Fibroblast of the conjunctiva (primary cell): Measurements from ENCODE around the gene SNX25.

Experiments
- DNase-seq: peaks from one replicate; pipeline ENCODE4 v3.0.0-alpha.2; 2010; ENCODE audit warnings: low read depth

SNX25 gene

GRCh38 chr4:185380320-185380719 lies 170.9 kb downstream of the SNX25 start:
- DNase-seq, result no peak

GRCh38 chr4:185381288-185382196 lies 172.1 kb downstream of the SNX25 start:
- no peak for DNase-seq

DNA sequence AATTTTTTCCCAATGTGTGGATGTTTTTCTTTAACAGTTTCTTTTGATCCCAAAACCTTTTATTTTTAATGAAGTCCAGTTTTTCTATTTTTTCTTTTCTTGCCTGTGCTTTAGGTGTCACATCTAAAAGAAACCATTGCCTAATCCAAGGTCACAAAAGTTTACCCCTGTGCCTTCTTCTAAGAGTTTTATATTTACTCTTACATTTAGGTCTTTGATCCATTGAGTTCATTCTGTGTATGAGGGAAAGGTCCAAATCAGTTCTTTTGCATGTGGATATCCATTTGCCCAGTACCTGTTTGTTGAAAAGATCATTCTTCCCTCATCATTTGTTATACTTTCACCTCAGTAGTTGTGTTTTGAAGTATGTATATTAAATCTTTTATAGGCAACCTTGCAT lies 173.4 kb downstream of the SNX25 start:
- DNase-seq, result no peak

DNA sequence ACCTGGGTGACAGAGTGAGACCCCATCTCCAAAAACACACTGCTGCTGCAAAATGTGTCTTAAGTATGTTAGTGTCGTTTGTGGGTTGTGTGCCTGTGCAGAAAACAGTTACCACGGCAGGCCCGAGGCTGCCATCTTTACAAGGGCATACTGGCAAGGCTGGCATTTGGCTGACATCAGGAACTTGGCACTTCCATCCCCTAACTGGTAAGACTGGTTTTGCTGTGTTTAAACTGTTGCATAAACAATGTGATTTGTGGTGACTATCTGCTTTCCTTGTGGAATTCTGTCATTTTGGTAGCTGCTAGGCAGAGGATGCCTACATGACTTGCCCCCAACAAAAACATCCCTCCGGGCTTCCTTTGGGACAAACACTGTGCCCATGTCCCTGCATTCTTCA lies 174.1 kb downstream of the SNX25 start:
- no peak for DNase-seq

- no peak for DNase-seq
These were observed 174.7 kb downstream of the SNX25 start for GRCh38 chr4:185384061-185384460.

DNA sequence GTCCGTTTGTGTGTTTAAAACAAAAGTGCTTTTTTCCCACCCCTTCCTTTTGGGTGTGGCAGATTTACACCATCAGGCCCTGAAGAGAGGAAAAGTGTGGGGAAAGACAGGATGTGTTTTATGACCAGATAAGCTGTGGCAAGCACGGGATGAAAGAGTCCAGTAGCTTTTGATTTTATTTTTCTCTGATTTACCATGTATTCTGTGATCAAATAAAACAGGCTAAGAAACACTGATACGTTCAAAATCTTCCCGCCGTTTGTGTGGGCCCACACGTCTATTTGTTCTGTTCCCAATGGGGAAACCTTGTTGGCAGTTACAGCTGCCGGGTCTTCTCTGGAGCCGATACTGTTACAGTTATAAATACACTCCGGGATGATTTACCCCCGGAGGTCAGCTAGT lies 175.5 kb downstream of the SNX25 start:
- no peak for DNase-seq

DNA sequence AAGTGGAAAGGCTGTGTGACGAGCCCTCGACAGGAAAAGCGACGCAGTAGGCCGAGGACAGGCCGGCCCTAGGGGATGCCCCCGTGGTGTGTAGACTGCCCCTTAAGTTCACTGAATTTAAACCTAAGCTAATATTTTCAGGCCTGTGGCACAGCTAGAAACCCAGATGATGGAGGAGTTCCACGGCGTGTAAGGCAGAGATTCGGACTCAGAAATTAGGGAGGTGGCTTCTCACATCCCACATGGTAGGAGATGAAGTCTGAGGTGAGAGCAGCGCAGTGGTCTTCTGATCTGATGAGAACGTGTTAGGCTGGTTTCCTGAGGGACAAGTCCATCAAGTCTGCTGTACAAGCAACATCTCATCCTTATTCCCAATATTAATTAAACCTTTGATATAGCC lies 178.6 kb downstream of the SNX25 start:
- no peak for DNase-seq

DNA sequence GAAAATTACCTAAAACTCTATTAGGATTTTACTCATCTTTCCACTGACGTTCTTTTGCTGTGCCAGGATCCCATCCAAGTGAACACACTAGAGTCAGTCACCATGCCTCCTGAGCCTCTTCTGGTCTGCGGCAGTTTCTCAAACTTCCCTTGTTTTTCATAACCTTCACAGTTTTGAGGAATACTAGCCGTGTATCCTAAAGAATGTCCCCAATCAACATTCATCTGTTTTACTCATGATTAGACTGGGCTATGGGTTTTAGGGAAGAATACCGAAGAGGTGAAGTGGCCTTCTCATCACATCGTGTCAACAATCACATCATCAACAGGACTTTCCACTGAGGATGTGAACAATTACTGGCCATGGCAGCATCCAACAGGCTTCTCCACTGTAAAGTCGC lies 181.5 kb downstream of the SNX25 start:
- DNase-seq, result no peak

DNA sequence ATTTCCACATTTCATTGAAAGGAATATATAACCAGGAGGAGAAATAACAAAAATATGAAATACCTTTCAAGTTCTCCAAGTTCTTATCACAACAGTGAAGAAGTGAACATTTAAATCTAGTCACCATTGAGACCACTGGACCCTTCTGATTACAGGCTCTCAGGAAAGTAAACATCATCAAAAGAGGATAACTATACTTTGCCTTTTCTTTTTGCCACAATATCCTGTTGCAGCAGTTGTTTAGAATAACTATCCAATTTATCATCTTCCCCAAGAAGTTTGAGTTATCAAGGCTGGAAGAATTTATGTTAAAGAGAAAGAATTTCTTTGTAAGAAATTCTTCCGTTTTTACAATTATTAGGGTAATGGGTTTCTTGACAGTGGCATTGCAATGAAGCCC lies 182.8 kb downstream of the SNX25 start:
- DNase-seq, result no peak

GRCh38 chr4:185394568-185395237 lies 185.3 kb downstream of the SNX25 start:
- no peak for DNase-seq

GRCh38 chr4:185395238-185395955 lies 186.0 kb downstream of the SNX25 start, which contains the start of gene LRP2BP:
Gene LRP2BP (minus strand): TSS chr4:185395924. CDS start chr4:185378186, 17,738 bp downstream.
- DNase-seq, result peak; percentile 81

DNA sequence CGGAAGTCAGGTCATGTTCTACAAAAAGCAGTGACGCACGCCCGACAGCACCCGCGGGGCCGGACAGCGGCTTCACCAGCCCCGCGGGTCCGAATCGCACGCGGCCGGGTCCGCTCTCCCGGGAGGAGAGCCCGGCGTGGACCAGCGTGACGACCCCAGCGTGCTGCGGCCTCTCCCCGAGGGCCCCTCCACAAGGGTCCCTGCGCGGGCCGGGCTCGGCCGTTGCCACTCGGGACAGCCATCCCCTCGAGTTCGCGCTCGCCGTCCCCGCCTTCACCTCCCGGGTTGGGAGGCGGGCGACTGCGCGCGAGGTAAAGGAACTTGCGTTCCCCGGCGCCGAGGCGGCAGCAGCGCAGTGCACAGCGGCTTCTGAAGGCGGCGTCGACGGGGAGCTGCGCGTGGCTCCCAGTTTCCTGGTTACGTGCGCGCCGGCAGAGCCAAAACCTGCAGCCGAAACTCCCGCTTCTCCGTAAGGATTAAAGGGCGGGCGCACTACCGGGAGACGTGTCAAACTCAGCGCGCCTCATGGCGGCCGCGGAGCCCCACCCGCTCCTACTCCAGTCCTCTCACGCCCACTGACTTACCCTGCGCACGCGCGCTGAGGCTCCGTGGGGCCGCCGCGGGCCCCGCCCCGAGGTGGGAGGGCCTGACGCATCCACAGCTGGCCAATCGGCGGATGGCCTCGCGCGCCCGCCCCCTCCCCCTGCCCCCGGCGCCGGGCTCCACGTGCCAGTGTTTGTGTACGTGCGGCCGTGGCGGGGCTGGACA lies 186.7 kb downstream of the SNX25 start:
- peak; percentile 95 for DNase-seq

DNA sequence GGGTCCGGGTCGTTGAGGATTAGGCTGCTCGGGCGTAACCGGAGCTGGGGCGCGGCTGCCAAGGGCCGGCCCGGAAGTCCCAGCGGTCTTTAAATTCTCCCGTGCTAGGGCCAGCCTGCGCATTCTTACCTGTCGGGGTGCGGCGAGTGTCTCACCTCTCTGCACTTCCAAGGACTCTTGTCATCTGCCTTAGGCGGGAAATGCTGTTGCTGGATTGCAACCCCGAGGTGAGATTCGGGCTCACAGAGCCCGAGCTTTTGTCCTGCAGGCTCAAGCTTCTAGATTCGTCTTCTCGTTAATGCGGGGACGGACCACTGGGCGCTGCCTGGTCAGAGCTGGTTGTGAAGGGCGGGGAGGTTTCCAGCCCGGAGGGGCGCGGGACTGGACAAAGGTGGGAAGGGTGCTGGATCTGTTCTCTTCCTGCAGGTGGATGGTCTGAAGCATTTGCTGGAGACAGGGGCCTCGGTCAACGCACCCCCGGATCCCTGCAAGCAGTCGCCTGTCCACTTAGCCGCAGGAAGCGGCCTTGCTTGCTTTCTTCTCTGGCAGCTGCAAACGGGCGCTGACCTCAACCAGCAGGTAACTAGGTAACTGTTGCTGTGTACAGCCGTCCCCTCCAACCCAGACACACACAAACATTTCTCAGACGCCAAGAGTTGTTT lies 187.5 kb downstream of the SNX25 start, which contains the start of gene ANKRD37:
Gene ANKRD37 (plus strand): TSS at position 118 of the 662 bp plus-strand sequence. CDS start 83 bp downstream, at position 201.
- no peak for DNase-seq

GRCh38 chr4:185398618-185399017 lies 189.2 kb downstream of the SNX25 start:
- DNase-seq, result no peak

DNA sequence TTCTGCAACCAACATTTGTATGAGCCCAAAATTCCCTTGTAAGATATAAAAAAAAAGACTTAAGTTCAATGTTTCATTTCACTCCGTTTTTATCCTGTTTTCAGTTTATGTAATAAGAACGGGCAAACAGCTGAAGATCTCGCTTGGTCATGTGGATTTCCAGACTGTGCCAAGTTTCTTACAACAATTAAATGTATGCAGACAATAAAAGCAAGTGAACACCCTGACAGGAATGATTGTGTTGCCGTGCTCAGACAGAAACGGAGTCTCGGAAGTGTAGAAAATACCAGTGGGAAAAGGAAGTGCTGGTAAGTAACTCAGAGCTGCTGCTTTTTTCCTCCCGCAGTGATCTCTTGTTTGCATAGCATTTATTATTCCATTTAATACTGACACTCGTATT lies 190.1 kb downstream of the SNX25 start:
- no peak for DNase-seq

DNA sequence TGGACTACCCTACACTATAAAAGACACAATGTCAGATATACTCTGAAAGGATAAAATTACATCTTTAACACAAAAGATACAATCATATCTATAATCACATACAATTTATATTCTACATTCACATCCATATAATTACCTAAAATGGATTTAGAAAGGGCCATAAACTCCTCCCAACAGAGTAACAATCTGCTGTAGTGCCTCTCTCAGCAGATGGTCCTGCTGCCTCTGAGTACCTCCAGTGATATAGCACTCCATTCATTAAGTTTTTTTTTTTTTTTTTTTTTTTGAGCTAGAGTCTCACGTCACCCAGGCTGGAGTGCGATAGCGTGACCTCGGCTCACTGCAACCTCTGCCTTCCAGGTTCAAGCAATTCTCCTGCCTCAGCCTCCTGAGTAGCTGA lies 194.6 kb downstream of the SNX25 start:
- DNase-seq, result no peak

DNA sequence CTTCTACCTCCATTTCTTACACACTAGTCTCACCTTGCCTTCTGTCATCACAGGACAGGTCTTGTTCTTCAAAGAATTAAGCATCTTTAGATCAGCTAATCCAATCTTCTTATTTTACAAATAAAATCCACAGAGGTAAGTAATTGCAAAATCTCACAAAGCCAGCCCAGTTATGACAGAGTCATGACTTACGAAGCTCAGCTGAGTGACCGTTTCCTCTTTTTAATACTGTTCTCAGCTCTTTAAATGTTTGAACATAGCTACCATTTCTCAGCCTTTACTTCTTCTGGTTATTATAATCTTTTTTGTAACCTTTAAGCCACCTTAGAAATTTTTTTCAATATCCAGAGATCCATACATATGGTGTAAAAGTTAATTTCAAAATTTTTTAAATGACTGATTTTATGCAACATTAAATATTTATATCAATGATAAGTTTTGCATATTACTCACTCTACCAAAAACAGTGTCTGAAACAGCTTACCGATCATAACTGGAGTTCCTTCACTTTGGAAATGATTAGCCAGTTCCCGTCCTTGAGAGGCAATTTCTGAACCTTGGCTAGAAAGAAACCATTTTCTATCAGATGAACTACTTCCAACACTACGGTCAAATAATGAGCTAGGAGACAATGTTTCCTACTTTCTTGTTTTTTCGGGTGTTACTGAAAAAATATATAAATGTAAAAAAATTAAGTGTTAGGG lies 196.1 kb downstream of the SNX25 start:
- DNase-seq, result no peak

GRCh38 chr4:185408432-185408831 lies 199.0 kb downstream of the SNX25 start:
- DNase-seq, result no peak

GRCh38 chr4:185411849-185412248 lies 202.5 kb downstream of the SNX25 start:
- DNase-seq, result no peak

GRCh38 chr4:185412412-185412811 lies 203.0 kb downstream of the SNX25 start:
- no peak for DNase-seq
